Skeletal muscle cell (primary cell): ENCODE results near the gene PPM1F.
"Not testable (repeated sequence)": the region's sequence is repeated elsewhere in the genome, so short reads cannot be mapped to it uniquely, and the experiment has no call there.

ENCODE experiments used
- DNase-seq: peaks from one replicate; pipeline ENCODE4 v3.0.0-alpha.2; 2010; ENCODE audit warnings: low read depth
- H3K4me3 ChIP-seq: 2 replicates; pipeline ENCODE4 v1.5.1; 2011; ENCODE audit warnings: low read depth, mild to moderate bottlenecking, control low read depth, low read length, moderate library complexity

The PPM1F gene

DNA sequence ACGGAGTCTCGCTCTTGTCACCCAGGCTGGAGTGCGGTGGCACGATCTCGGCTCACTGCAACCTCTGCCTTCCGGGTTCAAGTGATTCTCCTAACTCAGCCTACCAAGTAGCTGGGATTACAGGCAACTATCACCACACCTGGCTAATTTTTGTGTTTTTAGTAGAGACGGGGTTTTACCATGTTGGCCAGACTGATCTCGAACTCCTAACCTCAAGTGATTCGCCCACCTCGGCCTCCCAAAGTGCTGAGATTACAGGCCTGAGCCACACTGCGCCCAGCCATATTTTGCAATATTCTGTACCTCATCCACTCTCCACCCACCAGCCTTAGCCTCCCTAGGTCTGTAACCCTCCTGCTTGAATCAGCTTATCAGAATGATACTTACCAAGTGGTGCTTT is 47.4 kb downstream of the PPM1F start:
- not testable (repeated sequence) for DNase-seq, H3K4me3 ChIP-seq

DNA sequence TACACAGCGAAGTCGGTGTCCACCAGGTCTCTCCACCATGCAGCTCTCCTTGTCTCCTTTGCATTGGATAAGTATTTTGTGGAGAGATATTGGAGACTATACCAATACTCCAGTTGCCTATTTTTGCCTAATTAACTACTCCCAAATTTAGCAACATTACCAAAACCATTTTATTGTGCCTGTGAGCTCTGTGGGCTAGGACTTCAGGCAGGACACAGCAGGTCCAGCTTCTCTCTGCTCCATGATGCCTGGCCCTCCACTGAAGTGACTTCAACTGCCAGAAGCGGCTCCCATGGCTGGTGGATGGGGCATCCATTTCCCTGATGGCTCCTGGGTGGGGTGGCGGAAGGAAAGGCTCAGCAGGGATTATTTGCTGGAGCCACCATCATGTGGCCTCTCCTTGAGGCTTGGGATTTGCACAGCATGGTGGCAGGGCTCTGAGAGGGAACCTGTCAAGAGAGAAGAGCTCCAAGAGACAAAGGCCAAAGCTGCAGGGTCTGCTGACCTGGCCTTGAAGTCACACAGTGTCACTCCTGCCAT is 48.3 kb downstream of the PPM1F start:
- no peak for DNase-seq
- no peak overlapping the region for H3K4me3 ChIP-seq

DNA sequence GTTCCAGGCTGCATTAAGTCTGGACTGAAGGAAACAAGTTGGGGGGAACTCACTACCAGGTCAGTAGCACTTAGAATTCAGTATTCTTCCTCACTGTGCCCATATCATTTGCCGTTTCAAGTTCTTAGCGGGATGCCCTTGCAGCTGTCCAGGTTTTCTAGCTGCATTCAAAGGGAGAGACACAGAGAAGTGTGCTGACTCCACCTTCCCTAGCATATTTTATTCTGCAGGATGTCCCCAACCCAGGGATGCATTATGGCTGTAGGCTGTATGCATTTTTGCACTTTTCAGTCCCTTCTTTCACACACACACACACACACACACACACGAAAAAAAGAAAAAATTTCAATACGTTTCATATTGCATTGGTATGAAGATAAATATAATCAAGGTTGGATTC is 49.4 kb downstream of the PPM1F start:
- no peak for DNase-seq
- no peak overlapping the region for H3K4me3 ChIP-seq

DNA sequence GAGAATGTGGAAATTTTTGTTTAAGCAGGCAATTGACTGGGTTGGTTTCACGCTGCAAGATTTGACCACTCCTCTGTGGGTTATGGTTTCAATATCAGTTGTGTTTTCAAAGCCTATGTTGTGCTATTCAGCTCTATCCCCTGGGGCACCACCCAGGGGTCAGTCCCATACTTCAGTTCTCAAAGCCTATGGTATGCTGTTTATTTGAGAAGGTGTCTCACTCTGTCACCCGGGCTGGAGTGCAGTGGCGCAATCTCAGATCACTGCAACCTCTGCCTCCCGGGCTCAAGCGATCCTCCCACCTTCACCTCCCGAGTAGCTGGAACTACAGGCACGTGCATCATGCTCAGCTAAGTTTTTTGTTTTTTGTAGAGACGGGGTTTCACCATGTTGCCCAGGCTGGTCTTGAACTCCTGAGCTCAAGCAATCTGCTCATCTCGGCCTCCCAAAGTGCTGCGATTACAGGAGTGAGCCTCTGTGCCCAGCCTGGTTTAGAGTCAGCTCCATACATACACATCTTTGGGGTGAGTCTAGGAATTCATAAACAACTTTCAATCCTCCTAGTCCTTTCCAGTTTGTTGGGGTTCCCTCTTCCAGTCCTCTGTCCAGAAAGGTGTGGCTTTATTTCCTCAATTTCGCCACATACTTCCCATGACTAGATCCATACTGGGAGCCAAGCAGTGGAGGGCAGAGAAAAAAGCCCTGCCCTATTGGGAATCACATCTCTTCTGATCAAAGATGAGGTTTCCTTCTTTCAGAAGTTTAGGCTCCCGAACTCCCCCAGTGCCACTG is 50.2 kb downstream of the PPM1F start:
- no peak for DNase-seq

DNA sequence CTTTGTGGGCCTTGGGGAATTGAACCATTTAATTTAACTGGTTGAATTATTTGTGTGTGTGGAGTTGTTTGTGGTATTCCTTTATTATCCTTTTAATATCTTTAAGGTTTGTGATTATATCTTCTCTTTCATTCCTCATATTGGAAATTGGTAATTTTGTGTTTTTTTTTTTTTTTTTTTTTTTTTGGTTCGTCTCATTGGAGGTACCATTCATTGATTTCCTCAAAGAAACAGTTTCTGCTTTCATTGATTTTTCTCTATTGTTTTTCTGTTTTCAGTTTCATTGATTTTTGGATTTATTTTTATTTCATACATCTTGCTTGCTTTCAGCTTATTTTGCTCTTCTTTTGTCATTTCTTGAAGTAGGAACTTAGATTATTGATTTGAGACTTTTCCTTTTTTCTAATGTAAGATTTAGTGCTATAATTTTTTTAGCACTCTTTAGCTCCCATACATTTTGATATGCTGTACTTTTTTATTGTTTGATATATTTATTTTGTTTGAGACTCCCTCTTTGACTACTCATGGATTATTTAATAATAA is 54.2 kb downstream of the PPM1F start:
- no peak for DNase-seq
- no peak overlapping the region for H3K4me3 ChIP-seq

More for the DNA sequence above, 50.2 kb downstream of the PPM1F start:
- no peak overlapping the region for H3K4me3 ChIP-seq

DNA sequence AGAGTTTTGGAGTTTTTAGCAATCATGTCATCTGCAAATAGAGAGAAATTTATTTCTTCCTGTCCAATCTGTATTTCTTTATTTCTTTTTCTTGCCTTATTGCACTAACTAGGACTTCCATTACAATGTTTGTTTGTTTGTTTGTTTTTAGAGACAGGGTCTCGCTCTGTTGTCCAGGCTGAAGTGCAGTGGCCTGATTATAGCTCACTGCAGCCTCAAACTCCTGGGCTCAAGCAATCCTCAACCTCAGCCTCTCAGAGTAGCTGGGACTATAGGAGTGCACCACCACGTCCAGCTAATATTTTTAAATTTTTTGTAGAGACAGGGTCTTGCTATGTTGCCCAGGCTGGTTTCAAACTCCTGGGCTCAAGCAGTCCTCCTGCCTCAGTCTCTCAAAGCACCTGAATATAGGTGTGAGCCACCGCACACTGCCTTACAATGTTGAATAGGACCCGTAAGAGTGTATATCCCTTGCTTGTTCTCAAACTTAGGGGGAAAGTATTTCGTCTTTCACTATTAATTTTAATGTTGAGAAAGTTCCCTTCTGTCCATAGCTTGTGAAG is 55.6 kb downstream of the PPM1F start:
- no peak overlapping the region for H3K4me3 ChIP-seq
- DNase-seq, result no peak

DNA sequence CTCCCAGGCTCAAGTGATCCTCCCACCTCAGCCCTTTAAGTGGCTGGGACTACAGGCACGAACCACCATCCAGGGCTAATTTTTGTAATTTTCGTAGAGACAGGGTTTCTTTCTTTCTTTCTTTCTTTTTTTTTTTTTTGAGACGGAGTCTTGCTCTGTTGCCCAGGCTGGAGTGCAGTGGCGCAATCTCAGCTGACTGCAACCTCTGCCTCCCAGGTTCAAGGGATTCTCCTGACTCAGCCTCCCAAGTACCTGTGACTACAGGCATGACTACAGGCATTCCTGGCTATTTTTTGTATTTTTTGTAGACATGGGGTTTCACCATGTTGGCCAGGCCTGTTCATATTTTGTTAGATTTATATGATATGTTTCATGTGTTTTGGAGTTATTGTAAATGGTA is 56.4 kb downstream of the PPM1F start:
- not testable (repeated sequence) for DNase-seq

DNA sequence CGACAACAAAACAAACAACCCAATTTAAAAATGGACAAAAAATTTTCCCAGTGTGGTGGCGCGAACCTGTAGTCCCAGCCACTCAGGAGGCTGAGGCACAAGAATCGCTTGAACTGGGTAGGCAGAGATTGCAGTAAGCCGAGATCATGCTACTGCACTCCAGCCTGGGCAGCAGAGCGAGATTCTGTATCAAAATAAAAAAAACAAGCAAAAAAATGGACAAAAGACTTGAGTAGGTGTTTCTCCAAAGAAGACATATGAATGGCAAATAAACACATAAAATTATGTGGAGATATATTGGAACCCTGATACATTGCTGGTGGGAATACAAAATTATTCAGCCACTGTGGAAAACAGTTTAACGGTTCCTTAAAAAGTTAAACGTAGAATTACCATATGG is 57.8 kb downstream of the PPM1F start:
- H3K4me3 ChIP-seq, result no peak overlapping the region
- no peak for DNase-seq

More for the DNA sequence above, 56.4 kb downstream of the PPM1F start:
- H3K4me3 ChIP-seq, result not testable (repeated sequence)

DNA sequence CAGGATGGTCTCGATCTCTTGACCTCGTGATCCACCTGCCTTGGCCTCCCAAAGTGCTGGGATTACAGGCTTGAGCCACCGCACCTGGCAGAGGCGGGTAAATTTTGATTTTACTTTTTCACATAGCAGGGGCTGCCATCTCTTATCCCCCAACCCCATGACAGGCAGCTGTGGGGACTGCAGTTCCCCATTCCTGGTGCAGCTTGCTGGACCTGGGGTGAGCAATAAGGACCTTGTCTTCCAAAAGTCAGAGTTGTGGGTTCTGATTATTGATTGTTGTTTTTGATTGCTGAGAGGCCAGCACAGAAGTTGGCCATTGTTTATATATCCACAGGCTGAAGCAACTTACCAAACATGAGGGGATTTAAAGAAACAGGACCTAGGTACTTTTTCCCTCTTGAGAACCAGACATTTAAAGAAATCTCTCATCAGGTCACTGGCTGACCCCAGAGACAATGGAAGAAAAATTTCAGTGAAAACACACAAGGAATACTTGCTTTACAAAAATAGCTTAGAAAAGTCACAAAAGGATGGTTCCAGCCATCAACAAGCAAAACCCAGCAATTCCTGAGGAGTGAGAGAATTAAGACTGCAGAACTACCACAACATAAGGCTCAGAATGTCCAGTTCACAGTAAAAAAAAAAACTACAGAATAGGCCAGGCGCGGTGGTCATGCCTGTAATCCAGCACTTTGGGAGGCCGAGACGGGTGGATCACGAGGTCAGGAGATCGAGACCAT is 63.2 kb downstream of the PPM1F start:
- DNase-seq, result no peak
- no peak overlapping the region for H3K4me3 ChIP-seq

DNA sequence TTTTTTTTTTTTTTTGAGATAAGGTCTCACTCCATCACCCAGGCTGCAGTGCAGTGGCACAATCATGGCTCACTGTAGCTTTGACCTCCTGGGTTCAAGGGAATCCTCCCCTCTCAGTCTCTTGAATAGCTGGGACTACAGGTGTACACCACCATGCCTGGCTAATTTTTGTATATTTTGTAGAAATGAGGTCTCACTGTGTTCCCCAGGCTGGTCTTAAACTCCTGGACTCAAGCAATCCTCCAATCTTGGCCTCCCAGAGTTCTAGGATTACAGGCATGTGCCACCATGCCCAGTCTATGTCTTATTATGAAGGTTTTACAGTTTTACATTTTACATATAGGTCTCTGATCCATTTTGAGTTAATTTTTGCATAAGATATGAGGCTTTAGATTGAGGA is 64.8 kb downstream of the PPM1F start:
- no peak overlapping the region for H3K4me3 ChIP-seq
- DNase-seq, result no peak

DNA sequence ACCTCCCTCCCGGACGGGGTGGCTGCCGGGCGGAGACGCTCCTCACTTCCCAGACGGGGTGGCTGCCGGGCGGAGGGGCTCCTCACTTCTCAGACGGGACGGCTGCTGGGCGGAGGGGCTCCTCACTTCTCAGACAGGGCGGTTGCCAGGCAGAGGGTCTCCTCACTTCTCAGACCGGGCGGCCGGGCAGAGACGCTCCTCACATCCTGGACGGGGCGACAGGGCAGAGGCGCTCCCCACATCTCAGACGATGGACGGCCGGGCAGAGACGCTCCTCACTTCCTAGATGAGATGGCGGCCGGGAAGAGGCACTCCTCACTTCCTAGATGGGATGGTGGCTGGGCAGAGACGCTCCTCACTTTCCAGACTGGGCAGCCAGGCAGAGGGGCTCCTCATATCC is 68.7 kb downstream of the PPM1F start:
- not testable (repeated sequence) for H3K4me3 ChIP-seq, DNase-seq

DNA sequence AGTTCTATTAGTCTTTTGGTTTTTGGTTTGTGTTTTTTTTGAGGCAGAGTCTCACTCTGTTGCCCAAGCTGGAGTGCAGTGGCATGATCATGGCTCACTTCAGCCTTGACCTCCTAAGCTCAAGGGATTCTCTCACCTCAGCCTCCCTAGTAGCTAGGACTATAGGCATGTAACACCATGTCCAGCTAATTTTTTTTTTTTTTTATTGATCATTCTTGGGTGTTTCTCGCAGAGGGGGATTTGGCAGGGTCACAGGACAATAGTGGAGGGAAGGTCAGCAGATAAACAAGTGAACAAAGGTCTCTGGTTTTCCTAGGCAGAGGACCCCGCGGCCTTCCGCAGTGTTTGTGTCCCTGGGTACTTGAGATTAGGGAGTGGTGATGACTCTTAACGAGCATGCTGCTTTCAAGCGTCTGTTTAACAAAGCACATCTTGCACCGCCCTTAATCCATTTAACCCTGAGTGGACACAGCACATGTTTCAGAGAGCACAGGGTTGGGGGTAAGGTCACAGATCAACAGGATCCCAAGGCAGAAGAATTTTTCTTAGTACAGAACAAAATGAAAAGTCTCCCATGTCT is 69.8 kb downstream of the PPM1F start:
- DNase-seq, H3K4me3 ChIP-seq: not testable (repeated sequence)

DNA sequence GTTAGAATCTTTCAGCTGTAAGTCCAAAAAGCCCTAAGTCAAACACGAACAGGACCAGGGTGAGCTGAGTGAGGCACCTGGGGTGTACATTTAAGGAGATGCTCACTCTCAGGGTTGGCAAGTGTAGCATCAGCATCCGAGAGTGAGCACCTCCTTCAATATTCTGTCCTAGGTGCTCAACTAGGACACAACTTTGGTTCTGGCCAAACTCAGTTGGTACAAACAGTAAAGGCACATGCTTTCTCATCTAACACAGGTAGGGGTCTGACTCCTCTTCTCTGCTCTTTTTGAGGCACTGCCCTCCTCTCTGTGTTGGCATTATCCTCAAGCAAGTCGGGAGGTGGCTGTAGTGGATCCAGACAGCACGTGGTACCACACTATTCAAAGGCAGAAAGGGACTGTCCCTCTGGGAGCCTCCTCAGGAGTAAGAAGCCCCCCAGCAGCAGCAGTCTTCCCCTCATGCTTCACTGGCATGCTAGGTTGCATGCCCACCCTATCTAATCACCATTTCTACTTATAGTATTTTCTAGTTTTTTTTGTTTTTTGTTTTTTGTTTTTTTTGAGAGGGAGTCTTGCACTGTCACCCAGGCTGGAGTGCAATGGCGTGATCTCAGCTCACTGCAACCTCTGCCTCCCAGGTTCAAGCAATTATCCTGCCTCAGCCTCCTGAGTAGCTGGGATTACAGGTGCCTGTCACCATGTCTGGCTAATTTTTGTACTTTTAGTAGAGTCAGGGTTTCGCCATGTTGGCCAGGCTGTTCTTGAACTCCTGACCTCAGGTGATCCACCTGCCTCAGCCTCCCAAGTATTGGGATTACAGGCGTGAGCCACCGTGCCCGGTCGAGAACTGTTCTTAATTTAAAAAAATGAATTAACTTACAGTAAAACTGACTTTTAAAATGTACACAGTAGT is 70.6 kb downstream of the PPM1F start:
- no peak overlapping the region for H3K4me3 ChIP-seq
- DNase-seq, result no peak

DNA sequence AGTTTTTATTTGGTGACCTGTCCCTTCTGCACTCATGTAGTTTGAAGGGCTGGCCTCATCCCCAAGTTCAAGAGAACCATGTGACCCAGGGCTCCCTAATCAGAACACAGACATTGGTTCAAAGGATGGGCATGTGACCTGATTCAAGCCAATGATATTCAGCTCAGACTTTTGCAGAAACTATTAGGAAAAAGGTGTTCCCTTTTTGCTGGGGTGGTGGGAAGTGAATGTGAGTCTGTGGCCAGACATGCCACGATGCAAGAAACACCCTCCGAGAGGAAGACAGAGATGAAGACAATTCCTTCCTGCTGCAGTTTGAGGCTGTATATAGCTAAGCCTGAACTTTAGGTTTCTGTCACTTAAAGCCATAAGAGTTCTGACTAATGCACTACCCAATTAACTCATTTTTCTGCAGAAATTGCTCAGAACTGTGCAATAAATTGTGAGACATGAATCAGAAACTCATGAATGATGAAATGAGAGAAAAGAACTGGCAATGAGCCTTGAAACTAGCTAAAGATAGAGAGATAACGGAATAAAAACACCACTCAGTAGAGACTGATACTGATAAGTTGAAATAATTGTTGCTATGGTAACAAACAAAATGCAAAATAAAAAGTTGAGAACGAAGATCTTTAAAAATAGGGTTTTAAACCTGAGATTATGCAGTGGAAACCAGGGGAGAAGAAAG is 76.0 kb downstream of the PPM1F start:
- DNase-seq, result peak; percentile 31
- no peak overlapping the region for H3K4me3 ChIP-seq

DNA sequence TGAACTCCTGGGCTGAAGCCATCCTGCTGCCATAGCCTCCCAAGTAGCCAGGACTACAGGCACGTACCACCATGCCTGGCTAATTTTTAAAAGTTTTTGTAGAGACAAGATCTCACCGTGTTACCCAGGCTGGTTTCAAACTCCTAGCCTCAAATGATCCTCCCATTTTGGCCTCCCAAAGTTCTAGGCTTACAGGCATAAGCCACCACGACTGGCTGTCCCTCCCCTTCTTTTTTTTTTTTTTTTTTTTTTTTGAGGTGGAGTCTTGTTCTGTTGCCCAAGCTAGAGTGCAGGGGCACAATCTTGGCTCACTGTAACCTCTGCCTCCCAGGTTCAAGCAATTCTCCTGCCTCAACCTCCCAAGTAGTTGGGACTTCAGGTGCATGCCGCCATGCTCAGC is 77.7 kb downstream of the PPM1F start:
- not testable (repeated sequence) for H3K4me3 ChIP-seq, DNase-seq

DNA sequence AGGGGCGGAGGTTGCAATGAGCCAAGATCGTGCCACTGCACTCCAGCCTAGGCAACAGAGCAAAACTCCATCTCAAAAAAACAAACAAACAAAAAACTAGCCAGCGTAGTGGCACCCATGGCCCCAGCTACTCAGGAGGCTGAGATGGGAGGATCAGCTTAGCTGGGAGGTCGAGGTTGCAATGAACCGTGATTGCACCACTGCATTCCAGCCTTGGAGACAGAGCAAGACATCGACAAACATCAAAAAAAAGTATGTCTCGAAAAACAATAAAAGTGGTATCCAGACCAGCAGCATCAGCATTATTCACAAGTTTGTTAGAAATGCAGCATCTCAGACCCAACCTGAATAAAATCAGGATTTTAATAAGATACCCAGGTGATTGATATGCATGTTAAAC is 79.0 kb downstream of the PPM1F start:
- DNase-seq, result no peak
- H3K4me3 ChIP-seq, result no peak overlapping the region

DNA sequence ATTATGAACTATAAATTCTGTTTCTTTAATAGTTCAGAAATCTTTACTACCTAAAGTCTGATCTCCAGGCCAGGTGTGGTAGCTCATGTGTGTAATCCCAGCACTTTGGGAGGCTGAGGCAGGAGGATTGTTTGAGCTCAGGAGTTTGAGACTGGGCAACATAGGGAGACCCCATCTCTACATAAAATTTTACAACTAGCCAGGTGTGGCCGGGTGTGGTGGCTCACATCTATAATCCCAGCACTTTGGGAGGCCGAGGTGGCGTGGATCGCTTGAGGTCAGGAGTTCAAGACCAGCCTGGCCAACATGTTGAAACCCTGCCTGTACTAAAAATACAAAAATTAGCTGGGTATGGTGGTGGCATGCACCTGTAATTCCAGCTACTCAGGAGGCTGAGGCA is 79.9 kb downstream of the PPM1F start:
- not testable (repeated sequence) for H3K4me3 ChIP-seq, DNase-seq
